Breast epithelium (tissue), 3 donors: Measurements from ENCODE around the gene NUP98.

Experiments used
- CTCF ChIP-seq, 3 donors: fragments of 450-650 bp; IDR thresholded peaks; one replicate each; pipeline ENCODE4 v1.5.1; 2016 to 2017; ENCODE audit warnings: antibody characterized with exemption in 3 of 3, mild to moderate bottlenecking in 3 of 3, moderate library complexity in 3 of 3
- POLR2AphosphoS5 ChIP-seq, 3 donors: sonication (generic); formaldehyde crosslinking; IDR thresholded peaks; one replicate each; pipeline ENCODE4 v1.6.1; 2017; ENCODE audit warnings: antibody characterized with exemption in 3 of 3

GRCh38 chr11:3723014-3723708 lies 74.2 kb downstream of the NUP98 start:
- TF ChIP-seq POLR2AphosphoS5 (IDR thresholded peaks at IDR 0.05) (peak in 1 of 3 donors; percentile 57), CTCF (IDR thresholded peaks at IDR 0.05) (no peak)
